ENCODE results near the gene NAV2.

- TF ChIP-seq CTCF (IDR thresholded peaks at IDR 0.05 in 2 of 3, conservative IDR thresholded peaks at IDR 0.05 in 1 of 3; ENCODE audit: borderline replicate concordance in 1 of 3, insufficient read depth in 1 of 3, low read depth in 2 of 3, low read length in 2 of 3) = no peak
- TF ChIP-seq REST (IDR thresholded peaks at IDR 0.05; ENCODE audit: low read depth) = no peak
- TF ChIP-seq SIN3A (IDR thresholded peaks at IDR 0.05; ENCODE audit: low read depth) = no peak
- no peak for TF ChIP-seq ELF1 (IDR thresholded peaks at IDR 0.05; ENCODE audit: borderline replicate concordance, low read depth)
Measured at GRCh38 chr11:20054584-20054983, 341.9 kb downstream of the NAV2 start.

Measured in HCT116 (cell line).